SK-N-SH (cell line): ENCODE measurements around the gene MACROD1. TPM values are rescaled to one million over a fixed set of nuclear protein-coding genes. Genes with fewer than 3 reads are reported as not detected.

ENCODE experiments used
- CTCF ChIA-PET: fragments of 300-600, 350-600 bp; formaldehyde crosslinking; extraction: SDS; loops from one replicate; lab custom pipeline; 2021; lab: Yijun Ruan, JAX
- POLR2A ChIA-PET: fragments of 350-600 bp; sonication (Branson Sonifier 250); formaldehyde crosslinking; extraction: SDS; loops from one replicate; lab custom pipeline; 2020; ENCODE audit warnings: antibody characterized with exemption, inconsistent platforms; lab: Yijun Ruan, JAX
- DNase-seq: peaks from one replicate; pipeline ENCODE4 v3.0.0; 2012
- H2AFZ ChIP-seq: fragments of 200-600 bp; sonication (generic); 2 replicates; pipeline ENCODE4 v1.8.1; 2016; ENCODE audit warnings: antibody characterized with exemption, mild to moderate bottlenecking, low read depth
- H3F3A ChIP-seq: fragments of 200-600 bp; sonication (generic); replicated peaks from 2 replicates; pipeline ENCODE3; 2016; ENCODE audit warnings: antibody characterized with exemption, mild to moderate bottlenecking; ENCODE audit not compliant: insufficient read depth
- H3K27ac ChIP-seq, 2 experiments: fragments of 200-500 bp in 1 of 2; fragments of 200-600 bp in 1 of 2; sonication (Bioruptor generic) in 1 of 2; sonication (generic), shearing (Covaris generic) in 1 of 2; 2 replicates each; pipeline versions ENCODE4 v1.5.1 to v1.6.1; 2014 to 2016; ENCODE audit warnings: low read depth in 2 of 2, inconsistent platforms in 1 of 2, low read length in 1 of 2, mild to moderate bottlenecking in 1 of 2, mixed read lengths in 1 of 2
- H3K27me3 ChIP-seq: fragments of 200-600 bp; sonication (generic), shearing (Covaris generic); 2 replicates; pipeline ENCODE4 v1.6.1; 2016; ENCODE audit warnings: mixed run types; ENCODE audit not compliant: insufficient read depth
- H3K36me3 ChIP-seq, 2 experiments: fragments of 200-500 bp in 1 of 2; fragments of 200-600 bp in 1 of 2; sonication (Bioruptor generic) in 1 of 2; sonication (generic) in 1 of 2; replicated peaks in 1 of 2; 2 replicates each; pipeline versions ENCODE3 to v1.5.1; 2014 to 2016; ENCODE audit warnings: low read length in 1 of 2, mild to moderate bottlenecking in 1 of 2; ENCODE audit not compliant: insufficient read depth in 2 of 2, control insufficient read depth in 1 of 2
- H3K4me1 ChIP-seq, 2 experiments: fragments of 200-500 bp in 1 of 2; fragments of 200-600 bp in 1 of 2; sonication (Bioruptor generic) in 1 of 2; sonication (generic), shearing (Covaris generic) in 1 of 2; 2 replicates each; pipeline versions ENCODE4 v1.5.1 to v1.6.1; 2014 to 2016; ENCODE audit warnings: low read depth in 1 of 2, low read length in 1 of 2, mixed run types in 1 of 2; ENCODE audit not compliant: insufficient read depth in 2 of 2, control insufficient read depth in 1 of 2
- H3K4me2 ChIP-seq: fragments of 200-600 bp; sonication (generic), shearing (Covaris generic); 2 replicates; pipeline ENCODE4 v1.6.1; 2017; ENCODE audit warnings: mixed run types
- H3K4me3 ChIP-seq, 2 experiments: fragments of 200-500 bp in 1 of 2; fragments of 200-600 bp in 1 of 2; sonication (Bioruptor generic) in 1 of 2; sonication (generic), shearing (Covaris generic) in 1 of 2; 2 replicates each; pipeline versions ENCODE4 v1.5.1 to v1.8.1; 2014 to 2016; ENCODE audit warnings: low read depth in 2 of 2, inconsistent platforms in 1 of 2, low read length in 1 of 2, mild to moderate bottlenecking in 1 of 2, mixed read lengths in 1 of 2, moderate library complexity in 1 of 2
- H3K79me2 ChIP-seq: fragments of 200-600 bp; sonication (generic); 2 replicates; pipeline ENCODE4 v1.8.1; 2017; ENCODE audit warnings: mild to moderate bottlenecking; ENCODE audit not compliant: insufficient read depth
- H3K9ac ChIP-seq: fragments of 200-600 bp; sonication (generic); 2 replicates; pipeline ENCODE4 v1.6.1; 2017; ENCODE audit warnings: mixed run types
- H3K9me2 ChIP-seq: fragments of 200-600 bp; sonication (generic); 2 replicates; pipeline ENCODE4 v1.6.1; 2017; ENCODE audit warnings: mixed run types
- H3K9me3 ChIP-seq: fragments of 200-600 bp; sonication (generic); 2 replicates; pipeline ENCODE4 v1.6.1; 2017; ENCODE audit warnings: mixed run types, mild to moderate bottlenecking, moderate library complexity
- H4K20me1 ChIP-seq: fragments of 200-600 bp; sonication (generic); 2 replicates; pipeline ENCODE4 v1.6.1; 2017; ENCODE audit warnings: mild to moderate bottlenecking, mixed run types; ENCODE audit not compliant: insufficient read depth
- CHD2 ChIP-seq: fragments of 150-350 bp; IDR thresholded peaks from 2 replicates; pipeline ENCODE4 v1.6.1; 2018; ENCODE audit warnings: low read length; ENCODE audit not compliant: partially characterized antibody
- CTCF ChIP-seq: fragments of 200-600 bp; sonication (generic); IDR thresholded peaks from 2 replicates; pipeline ENCODE4 v1.6.1; 2017; ENCODE audit warnings: antibody characterized with exemption, mild to moderate bottlenecking, moderate library complexity
- ELF1 ChIP-seq: IDR thresholded peaks from 2 replicates; pipeline ENCODE4 v1.4.0; 2012
- FOXJ3 ChIP-seq: sonication (generic); formaldehyde crosslinking; IDR thresholded peaks from 2 replicates; pipeline ENCODE4 v1.5.1; 2020; ENCODE audit warnings: mild to moderate bottlenecking, missing genetic modification reagents
- FOXM1 ChIP-seq: IDR thresholded peaks from 2 replicates; pipeline ENCODE4 v1.4.0; 2012; ENCODE audit warnings: low read depth, mild to moderate bottlenecking
- GABPA ChIP-seq: IDR thresholded peaks from 2 replicates; pipeline ENCODE4 v1.4.0; 2012; ENCODE audit warnings: low read depth, mild to moderate bottlenecking
- GATA2 ChIP-seq: sonication (generic); formaldehyde crosslinking; IDR thresholded peaks from 2 replicates; pipeline ENCODE4 v1.5.0; 2020; ENCODE audit warnings: mild to moderate bottlenecking, missing genetic modification reagents
- IRF3 ChIP-seq: fragments of 150-350 bp; IDR thresholded peaks from 2 replicates; pipeline ENCODE4 v1.6.1; 2016; ENCODE audit warnings: mild to moderate bottlenecking, low read depth, low read length
- JUND ChIP-seq: IDR thresholded peaks from 2 replicates; pipeline ENCODE4 v1.4.0; 2012
- MXI1 ChIP-seq: IDR thresholded peaks from 2 replicates; pipeline ENCODE4 v1.6.1; 2012; ENCODE audit warnings: mild to moderate bottlenecking, low read depth, low read length, improper control_type of control experiment
- NFIC ChIP-seq: IDR thresholded peaks from 2 replicates; pipeline ENCODE4 v1.4.0; 2012; ENCODE audit warnings: borderline replicate concordance
- PBX3 ChIP-seq: IDR thresholded peaks from 2 replicates; pipeline ENCODE4; 2012
- RAD21 ChIP-seq: IDR thresholded peaks from 2 replicates; pipeline ENCODE4 v1.6.1; 2012; ENCODE audit warnings: mild to moderate bottlenecking, low read length
- RCOR1 ChIP-seq: fragments of 150-350 bp; IDR thresholded peaks from 2 replicates; pipeline ENCODE4 v1.6.1; 2017; ENCODE audit warnings: antibody characterized with exemption, low read length
- RFX5 ChIP-seq: IDR thresholded peaks from 2 replicates; pipeline ENCODE4 v1.6.1; 2012; ENCODE audit warnings: mild to moderate bottlenecking, improper control_type of control experiment, low read length
- RXRA ChIP-seq: IDR thresholded peaks from 2 replicates; pipeline ENCODE4 v1.4.0; 2012; ENCODE audit warnings: low read depth, mild to moderate bottlenecking, borderline replicate concordance
- SIN3A ChIP-seq: IDR thresholded peaks from 2 replicates; pipeline ENCODE4 v1.6.1; 2012; ENCODE audit warnings: low read depth, mild to moderate bottlenecking, low read length, moderate library complexity, borderline replicate concordance
- TAF1 ChIP-seq: IDR thresholded peaks from 2 replicates; pipeline ENCODE4 v1.6.1; 2012; ENCODE audit warnings: low read depth, mild to moderate bottlenecking, low read length, moderate library complexity, borderline replicate concordance
- TCF12 ChIP-seq: IDR thresholded peaks from 2 replicates; pipeline ENCODE4 v1.4.0; 2012
- TEAD4 ChIP-seq: IDR thresholded peaks from 2 replicates; pipeline ENCODE4 v1.4.0; 2012; ENCODE audit warnings: mild to moderate bottlenecking, borderline replicate concordance; ENCODE audit not compliant: insufficient read depth
- USF1 ChIP-seq: IDR thresholded peaks from 2 replicates; pipeline ENCODE4 v1.4.0; 2012; ENCODE audit warnings: low read depth, borderline replicate concordance
- USF2 ChIP-seq: fragments of 150-350 bp; IDR thresholded peaks from 2 replicates; pipeline ENCODE4 v1.6.1; 2017; ENCODE audit warnings: antibody characterized with exemption, low read length, low read depth, borderline replicate concordance
- YY1 ChIP-seq: IDR thresholded peaks from 2 replicates; pipeline ENCODE4 v1.4.0; 2012; ENCODE audit warnings: low read depth, mild to moderate bottlenecking
- ZBTB33 ChIP-seq: IDR thresholded peaks from 2 replicates; pipeline ENCODE4 v1.4.0; 2012; ENCODE audit warnings: low read depth, borderline replicate concordance
- WGBS: methylation state at CpG from one replicate; pipeline ENCODE4 v1.1.6; 2017; ENCODE audit warnings: low lambda C conversion rate; 5-methylcytosine and 5-hydroxymethylcytosine counted together
- polyA plus RNA-seq, 3 experiments: library from polyadenylated mRNA; depleted of rRNA; stranded (reverse); fragments of >200 nt; gene quantifications; 2 replicates each; pipeline ENCODE4 v1.2.3, GENCODE V29; 2012

Gene MACROD1
- polyA plus RNA-seq, 1 of the 3 experiments (the other 2 are of a cell fraction): 49.1 TPM

- peak; percentile 62 for TF ChIP-seq PBX3
- TF ChIP-seq IRF3: no peak; the same call in 1 of the 2 replicates
- peak; percentile 100 for TF ChIP-seq GATA2 (CRISPR knock-in tag)
- TF ChIP-seq TAF1: no peak
- TF ChIP-seq GABPA: no peak
- no peak for TF ChIP-seq ELF1
- peak; percentile 48 for TF ChIP-seq RAD21
- peak; percentile 98 for TF ChIP-seq RCOR1
- TF ChIP-seq TEAD4: 0 out of 2 replicates have a peak, but pooled peaks have one; percentile 23
- no peak for TF ChIP-seq RFX5
- no peak for TF ChIP-seq JUND
- TF ChIP-seq RXRA: no peak
- peak; percentile 24; the same call in 1 of the 2 replicates for TF ChIP-seq NFIC
- TF ChIP-seq CHD2: peak; percentile 94
- TF ChIP-seq MXI1: peak; percentile 88
- peak; percentile 83 for TF ChIP-seq TCF12
Observed at GRCh38 chr11:64058494-64058893, 107.4 kb downstream of the MACROD1 start (continued).

- H3F3A ChIP-seq: no peaks in the 10 kb centered on the region
- H3K79me2 ChIP-seq: no peaks in the 10 kb centered on the region
- no peaks in the 10 kb centered on the region for H4K20me1 ChIP-seq
- H2AFZ ChIP-seq: no peak overlapping the region
- no peaks in the 10 kb centered on the region for H3K9me3 ChIP-seq
- H3K27ac ChIP-seq: peak overlapping the region in 1 of 2 experiments; percentile 100; a peak in 2 of 4 replicates
- WGBS: 95% methylated on average over 5 of the region's 10 CpGs
- H3K4me3 ChIP-seq: no peak overlapping the region
- H3K9ac ChIP-seq: no peak overlapping the region
- no peaks in the 10 kb centered on the region for H3K27me3 ChIP-seq
- H3K4me2 ChIP-seq: no peak overlapping the region
- ChIA-PET POLR2A (interaction anchor here (0.9 to 1.6 kb wide), 19 partner anchors 9 to 92 kb away, joined by 3 to 14 read pairs (median 5); no protein-coding TSS in a partner anchor), CTCF (interaction anchor here (0.8 to 1.4 kb wide), 9 partner anchors 10 to 92 kb away, joined by 3 to 6 read pairs (median 4); no protein-coding TSS in a partner anchor)
- no peak for DNase-seq
- H3K4me1 ChIP-seq: peaks cover 4 to 96% of the 10 kb centered on the region in 2 experiments; a peak in 3 of 4 replicates
- H3K9me2 ChIP-seq: no peaks in the 10 kb centered on the region
- no peaks in the 10 kb centered on the region for H3K36me3 ChIP-seq
- no peak for TF ChIP-seq NFIC
- no peak for TF ChIP-seq CTCF
- TF ChIP-seq FOXJ3 (CRISPR knock-in tag): no peak
- TF ChIP-seq GATA2 (CRISPR knock-in tag): no peak
- TF ChIP-seq USF2: no peak
- TF ChIP-seq JUND: no peak
- TF ChIP-seq YY1: no peak
- TF ChIP-seq RAD21: no peak
- no peak for TF ChIP-seq TAF1
- TF ChIP-seq SIN3A: no peak
- TF ChIP-seq FOXM1: no peak
- no peak for TF ChIP-seq USF1
- TF ChIP-seq RXRA: no peak
- no peak for TF ChIP-seq ZBTB33
Observed at GRCh38 chr11:64057890-64058289, 108.0 kb downstream of the MACROD1 start.
